Adipose tissue (tissue), 3 donors: ENCODE results near the gene HS3ST5. TPM values are rescaled to one million over a fixed set of nuclear protein-coding genes. Genes with fewer than 3 reads are reported as not detected.
"Not testable (repeated sequence)": the region's sequence is repeated elsewhere in the genome, so short reads cannot be mapped to it uniquely, and the experiment has no call there.

ENCODE experiments used
- H3K27ac ChIP-seq: one replicate; pipeline ENCODE4 v1.5.1; 2013; ENCODE audit warnings: low read depth, low read length
- WGBS, 3 donors: extraction: QIAGEN DNeasy Blood & Tissue Kit; methylation state at CpG; one replicate each; pipeline ENCODE4 v1.1.7; 2013; 5-methylcytosine and 5-hydroxymethylcytosine counted together
- polyA plus RNA-seq, 3 donors: library from polyadenylated mRNA; stranded (reverse); fragments of 200-250 nt; gene quantifications; one replicate each; pipeline ENCODE4 v1.2.3, GENCODE V29; 2013
- donor health status: healthy with polysubstance abuse.
- donor health status: Bipolar disorder and iron deficiency.
- donor health status: healthy.

Gene HS3ST5
- polyA plus RNA-seq, 3 donors = 0.07 TPM; not detected in 2

GRCh38 chr6:114049367-114049966, 293.4 kb downstream of the HS3ST5 start:
- H3K27ac ChIP-seq = no peak overlapping the region
- 86 to 96% (median 88%) methylated on average over 2 of the region's 2 CpGs for WGBS, 3 donors

GRCh38 chr6:114044566-114044965, 298.3 kb downstream of the HS3ST5 start:
- not testable (repeated sequence) for H3K27ac ChIP-seq
- WGBS, 3 donors = 94 to 97% (median 95%) methylated on average over 5 of the region's 5 CpGs

- no peak overlapping the region for H3K27ac ChIP-seq
- 55 to 65% (median 62%) methylated on average over 7 of the region's 7 CpGs for WGBS, 3 donors
These were observed 300.4 kb downstream of the HS3ST5 start for GRCh38 chr6:114042267-114043016.

GRCh38 chr6:114040871-114041270, 302.0 kb downstream of the HS3ST5 start:
- 39 to 79% (median 48%) methylated on average over 2 of the region's 2 CpGs for WGBS, 3 donors
- no peak overlapping the region for H3K27ac ChIP-seq

- WGBS, 3 donors = 66 to 93% (median 89%) methylated on average over 2 of the region's 2 CpGs
- no peak overlapping the region for H3K27ac ChIP-seq
These were observed 303.0 kb downstream of the HS3ST5 start for GRCh38 chr6:114039841-114040240.

GRCh38 chr6:114033606-114034005, 309.2 kb downstream of the HS3ST5 start:
- no peak overlapping the region for H3K27ac ChIP-seq

GRCh38 chr6:114032721-114033120, 310.1 kb downstream of the HS3ST5 start:
- H3K27ac ChIP-seq = no peak overlapping the region
- WGBS, 3 donors = 59 to 77% (median 66%) methylated on average over 3 of the region's 3 CpGs

GRCh38 chr6:114030767-114031166, 312.1 kb downstream of the HS3ST5 start:
- H3K27ac ChIP-seq = no peak overlapping the region
- WGBS, 3 donors = 39 to 87% (median 86%) methylated on average over 6 of the region's 6 CpGs

GRCh38 chr6:114024746-114025145, 318.1 kb downstream of the HS3ST5 start:
- WGBS, 3 donors = 82 to 86% (median 85%) methylated on average over 6 of the region's 6 CpGs
- no peak overlapping the region for H3K27ac ChIP-seq

- H3K27ac ChIP-seq = no peak overlapping the region
- 77 to 95% (median 89%) methylated on average over 13 to 15 of the region's 15 CpGs for WGBS, 3 donors
These were observed 322.6 kb downstream of the HS3ST5 start for GRCh38 chr6:114020196-114020595.

GRCh38 chr6:114017146-114017545, 325.7 kb downstream of the HS3ST5 start:
- 92 to 96% (median 95%) methylated on average over 6 of the region's 6 CpGs for WGBS, 3 donors
- H3K27ac ChIP-seq = not testable (repeated sequence)

- WGBS, 3 donors = 53 to 81% (median 68%) methylated on average over 2 of the region's 2 CpGs
- not testable (repeated sequence) for H3K27ac ChIP-seq
These were observed 328.7 kb downstream of the HS3ST5 start for GRCh38 chr6:114014106-114014505.

- H3K27ac ChIP-seq = not testable (repeated sequence)
- 34 to 83% (median 79%) methylated on average over 7 of the region's 7 CpGs for WGBS, 3 donors
These were observed 331.3 kb downstream of the HS3ST5 start for GRCh38 chr6:114011486-114011885.

- no peak overlapping the region for H3K27ac ChIP-seq
- WGBS, 3 donors = 91 to 92% (median 92%) methylated on average over 2 of the region's 2 CpGs
These were observed 332.3 kb downstream of the HS3ST5 start for GRCh38 chr6:114010540-114010939.

GRCh38 chr6:114009192-114009591, 333.6 kb downstream of the HS3ST5 start:
- WGBS, 3 donors = 57 to 77% (median 73%) methylated on average over 2 of the region's 2 CpGs
- no peak overlapping the region for H3K27ac ChIP-seq

- no peak overlapping the region for H3K27ac ChIP-seq
- WGBS, 3 donors = 63 to 80% (median 66%) methylated on average over 4 of the region's 4 CpGs
These were observed 334.5 kb downstream of the HS3ST5 start for GRCh38 chr6:114008331-114008730.

- WGBS, 3 donors = 75 to 91% (median 89%) methylated on average over 2 of the region's 2 CpGs
These were observed 335.3 kb downstream of the HS3ST5 start for GRCh38 chr6:114007516-114007915.

More at GRCh38 chr6:114007516-114007915, 335.3 kb downstream of the HS3ST5 start:
- H3K27ac ChIP-seq = no peak overlapping the region
